GM21825 (cell line): ENCODE results near the gene PLEKHG4.

Experiments
- ATAC-seq: cut with Tn5 transposase; IDR thresholded peaks from one replicate; pipeline ENCODE4 v1.9.1; 2021; ENCODE audit warnings: mild to moderate bottlenecking, moderate library complexity; ENCODE audit not compliant: unreplicated experiment

The PLEKHG4 gene

DNA sequence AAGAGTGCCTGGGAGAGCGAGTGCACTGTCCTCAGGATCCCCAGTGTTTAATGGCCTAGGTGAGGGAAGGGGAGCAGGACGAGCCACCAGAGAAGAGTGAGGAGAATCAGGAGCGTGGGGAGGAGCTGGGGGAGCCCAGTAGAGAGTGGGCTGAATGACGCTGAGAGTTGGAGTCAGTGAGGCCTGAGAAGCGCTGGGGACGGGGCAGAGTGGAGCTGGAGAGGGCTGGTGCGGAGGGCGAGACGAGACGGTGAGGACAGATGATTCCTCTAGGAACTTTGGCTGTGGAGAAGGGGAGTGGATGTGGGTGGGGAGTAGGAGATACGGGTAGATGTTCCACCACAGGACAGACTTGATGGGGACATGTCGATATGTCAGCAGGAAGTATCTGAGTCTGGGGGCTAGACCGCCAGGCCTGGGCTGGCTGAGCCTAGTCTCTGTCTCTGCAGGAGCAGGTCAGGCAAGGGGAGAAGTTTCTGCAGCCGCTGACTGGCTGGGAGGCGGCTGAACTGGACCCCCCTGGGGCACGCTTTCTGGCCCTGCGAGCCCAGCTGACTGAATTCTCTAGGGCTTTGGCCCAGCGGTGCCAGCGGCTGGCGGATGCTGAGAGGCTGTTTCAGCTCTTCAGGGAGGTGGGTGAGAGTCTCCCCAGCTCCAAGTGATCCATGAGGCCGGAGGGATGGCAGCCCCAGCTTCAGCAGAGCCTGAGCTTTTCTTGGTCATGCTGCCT, 4.7 kb downstream of the PLEKHG4 start:
- ATAC-seq = no peak

DNA sequence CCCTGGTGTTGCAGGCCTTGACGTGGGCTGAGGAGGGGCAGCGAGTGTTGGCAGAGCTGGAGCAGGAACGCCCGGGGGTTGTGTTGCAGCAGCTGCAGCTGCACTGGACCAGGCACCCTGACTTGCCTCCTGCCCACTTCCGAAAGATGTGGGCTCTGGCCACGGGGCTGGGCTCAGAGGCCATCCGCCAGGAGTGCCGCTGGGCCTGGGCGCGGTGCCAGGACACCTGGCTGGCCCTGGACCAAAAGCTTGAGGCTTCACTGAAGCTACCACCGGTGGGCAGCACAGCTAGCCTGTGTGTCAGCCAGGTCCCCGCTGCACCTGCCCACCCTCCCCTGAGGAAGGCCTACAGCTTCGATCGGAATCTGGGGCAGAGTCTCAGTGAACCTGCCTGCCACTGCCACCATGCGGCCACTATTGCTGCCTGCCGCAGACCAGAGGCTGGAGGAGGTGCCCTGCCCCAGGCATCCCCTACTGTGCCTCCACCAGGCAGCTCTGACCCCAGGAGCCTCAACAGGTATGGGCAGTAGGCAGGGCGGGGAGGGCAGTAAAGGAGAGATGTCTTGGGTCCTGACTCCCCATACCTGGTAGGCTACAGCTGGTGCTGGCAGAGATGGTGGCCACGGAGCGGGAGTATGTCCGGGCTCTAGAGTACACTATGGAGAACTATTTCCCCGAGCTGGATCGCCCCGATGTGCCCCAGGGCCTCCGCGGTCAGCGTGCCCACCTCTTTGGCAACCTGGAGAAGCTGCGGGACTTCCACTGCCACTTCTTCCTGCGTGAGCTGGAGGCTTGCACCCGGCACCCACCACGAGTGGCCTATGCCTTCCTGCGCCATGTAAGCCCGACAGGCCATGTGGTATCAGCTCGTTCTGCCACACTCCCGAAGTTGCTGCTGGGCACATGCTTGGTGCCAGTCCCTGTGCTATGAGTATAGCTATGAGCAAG, 5.6 kb downstream of the PLEKHG4 start:
- no peak for ATAC-seq

DNA sequence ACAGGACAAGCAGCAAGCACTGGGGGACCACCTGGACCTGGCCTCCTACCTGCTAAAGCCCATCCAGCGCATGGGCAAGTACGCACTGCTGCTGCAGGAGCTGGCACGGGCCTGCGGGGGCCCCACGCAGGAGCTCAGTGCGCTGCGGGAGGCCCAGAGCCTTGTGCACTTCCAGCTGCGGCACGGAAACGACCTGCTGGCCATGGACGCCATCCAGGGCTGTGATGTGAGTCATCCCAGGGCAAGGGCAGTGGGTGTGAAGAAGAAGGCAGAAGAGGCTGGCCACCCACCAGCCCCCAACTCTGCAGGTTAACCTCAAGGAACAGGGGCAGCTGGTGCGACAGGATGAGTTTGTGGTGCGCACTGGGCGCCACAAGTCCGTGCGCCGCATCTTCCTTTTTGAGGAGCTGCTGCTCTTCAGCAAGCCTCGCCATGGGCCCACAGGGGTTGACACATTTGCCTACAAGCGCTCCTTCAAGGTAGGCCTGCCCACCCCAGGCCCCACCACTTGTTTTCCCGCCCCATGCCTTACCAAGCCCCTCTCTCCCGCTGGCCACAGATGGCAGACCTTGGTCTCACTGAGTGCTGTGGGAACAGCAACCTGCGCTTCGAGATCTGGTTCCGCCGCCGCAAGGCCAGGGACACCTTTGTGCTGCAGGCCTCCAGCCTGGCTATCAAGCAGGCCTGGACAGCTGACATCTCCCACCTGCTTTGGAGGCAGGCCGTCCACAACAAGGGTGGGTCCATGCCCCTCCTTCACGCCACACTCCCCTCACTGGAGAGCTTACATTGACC, 7.3 kb downstream of the PLEKHG4 start:
- ATAC-seq = no peak

DNA sequence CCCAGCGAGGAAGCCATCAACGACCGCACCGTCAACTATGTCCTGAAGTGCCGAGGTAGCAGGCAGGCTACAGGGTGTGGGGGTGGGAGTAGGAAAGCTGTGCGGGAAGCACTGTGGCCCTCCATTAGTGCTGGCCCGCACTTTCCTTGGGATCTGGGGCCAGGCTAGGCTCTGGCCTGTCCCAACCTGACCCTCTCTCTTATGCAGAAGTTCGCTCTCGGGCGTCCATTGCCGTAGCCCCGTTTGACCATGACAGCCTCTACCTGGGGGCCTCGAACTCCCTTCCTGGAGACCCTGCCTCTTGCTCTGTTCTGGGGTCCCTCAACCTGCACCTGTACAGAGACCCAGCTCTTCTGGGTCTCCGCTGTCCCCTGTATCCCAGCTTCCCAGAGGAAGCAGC, 8.6 kb downstream of the PLEKHG4 start:
- no peak for ATAC-seq

DNA sequence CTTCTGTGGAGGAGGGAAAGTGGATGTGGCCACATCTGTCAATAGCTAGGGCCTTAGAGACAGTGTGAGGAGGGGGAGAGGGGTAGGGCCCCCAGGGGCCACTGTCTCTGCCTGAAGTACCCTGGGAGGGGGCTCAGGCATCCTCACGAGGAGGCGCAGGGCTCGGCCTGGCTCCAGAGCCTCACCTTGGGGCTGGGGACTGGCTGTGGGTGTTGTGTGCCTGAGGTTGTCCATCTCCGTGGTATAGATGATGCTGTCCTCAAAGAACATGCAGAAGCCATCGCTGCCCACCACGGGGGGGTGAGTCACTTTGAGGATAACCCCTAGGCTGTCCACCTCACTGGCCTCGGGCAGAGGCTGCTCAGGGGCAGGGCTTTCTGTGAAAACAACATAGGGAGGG, 12.1 kb downstream of the PLEKHG4 start:
- no peak for ATAC-seq

DNA sequence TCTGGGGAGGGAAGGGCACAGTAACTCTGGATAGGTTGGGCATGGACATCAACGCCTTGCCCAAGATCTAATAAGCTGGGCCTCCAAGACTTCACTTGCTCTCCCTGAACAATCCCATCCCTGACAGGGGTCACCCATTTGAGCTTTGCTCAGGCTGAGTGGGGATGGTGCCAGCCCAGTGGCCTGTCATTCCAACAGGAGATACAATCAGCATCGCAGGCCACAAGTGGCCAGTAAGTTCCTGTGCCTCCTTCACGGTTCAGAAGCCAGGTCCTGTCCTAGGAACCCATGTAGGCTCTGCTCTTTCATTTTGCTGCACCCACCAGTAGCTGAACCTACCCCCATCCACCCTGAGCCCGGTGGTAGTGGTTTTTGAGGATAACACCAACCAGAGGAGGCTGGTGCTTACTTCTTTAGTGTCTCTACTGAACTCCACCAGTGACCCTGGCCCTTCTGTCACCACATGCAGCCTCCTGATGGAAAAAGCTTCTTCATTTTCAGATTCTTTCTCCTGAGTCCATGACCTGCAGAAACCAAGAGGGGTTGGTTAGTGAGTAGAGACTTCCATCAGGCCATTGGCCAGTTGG, 14.9 kb downstream of the PLEKHG4 start:
- no peak for ATAC-seq

DNA sequence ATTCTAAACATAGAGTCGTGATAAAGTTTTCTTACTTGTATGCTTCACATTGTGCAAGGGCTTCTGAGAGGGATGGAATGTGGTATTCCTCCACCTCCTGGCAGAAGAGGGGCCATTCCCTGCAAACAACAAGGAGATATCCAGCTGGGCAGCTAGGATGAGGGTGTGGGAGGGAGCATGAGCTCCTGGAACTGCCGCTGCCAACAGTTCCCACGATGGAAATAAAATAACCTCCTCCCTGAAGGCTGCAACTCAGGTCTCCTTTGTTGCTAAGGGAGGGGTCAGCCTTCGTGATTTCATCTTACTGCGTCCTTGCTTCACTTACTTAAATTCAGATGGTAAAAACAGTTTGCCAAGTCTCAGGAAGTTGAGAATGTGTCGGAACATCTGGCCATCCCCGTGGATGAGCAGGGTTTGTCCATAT, 15.6 kb downstream of the PLEKHG4 start:
- ATAC-seq = no peak

DNA sequence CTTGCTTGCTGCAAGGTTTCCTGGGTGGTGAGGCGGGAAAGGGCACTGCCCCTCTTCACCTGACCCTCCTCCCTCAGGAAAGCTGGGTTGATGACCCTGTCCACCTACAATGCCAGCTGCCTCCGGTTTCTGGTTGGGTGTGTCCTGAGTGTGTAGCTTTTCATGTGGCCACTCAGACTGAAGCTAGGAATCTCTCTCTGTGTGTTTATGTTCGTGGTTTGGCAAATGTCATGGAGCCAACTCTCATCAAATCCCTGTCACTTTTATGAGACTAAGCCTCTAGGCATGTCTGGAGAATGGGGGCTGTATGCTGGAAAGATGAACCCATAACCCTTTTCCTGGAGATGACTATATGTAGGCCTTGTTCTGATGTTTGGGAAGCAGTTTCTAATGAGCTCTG, 17.1 kb downstream of the PLEKHG4 start:
- no peak for ATAC-seq

DNA sequence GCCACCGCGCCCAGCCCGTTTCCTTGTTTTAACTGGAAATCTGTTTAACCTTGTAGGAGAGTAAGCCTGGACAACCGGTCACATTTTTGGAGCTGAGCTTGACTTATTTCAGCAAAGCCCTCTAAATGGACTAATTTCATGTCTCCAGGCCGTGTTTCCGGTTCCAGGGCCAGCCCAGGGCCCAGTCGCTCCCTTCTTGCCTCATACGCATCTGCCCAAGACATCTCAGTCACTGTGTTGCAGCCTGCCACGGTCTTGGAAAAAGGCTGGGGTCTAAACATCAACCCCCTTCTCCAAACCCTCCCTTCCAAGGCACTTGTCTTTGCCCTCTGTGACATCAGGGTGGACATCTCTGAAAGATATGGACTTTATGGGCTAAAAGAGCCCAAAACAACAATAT, 18.9 kb downstream of the PLEKHG4 start:
- no peak for ATAC-seq

DNA sequence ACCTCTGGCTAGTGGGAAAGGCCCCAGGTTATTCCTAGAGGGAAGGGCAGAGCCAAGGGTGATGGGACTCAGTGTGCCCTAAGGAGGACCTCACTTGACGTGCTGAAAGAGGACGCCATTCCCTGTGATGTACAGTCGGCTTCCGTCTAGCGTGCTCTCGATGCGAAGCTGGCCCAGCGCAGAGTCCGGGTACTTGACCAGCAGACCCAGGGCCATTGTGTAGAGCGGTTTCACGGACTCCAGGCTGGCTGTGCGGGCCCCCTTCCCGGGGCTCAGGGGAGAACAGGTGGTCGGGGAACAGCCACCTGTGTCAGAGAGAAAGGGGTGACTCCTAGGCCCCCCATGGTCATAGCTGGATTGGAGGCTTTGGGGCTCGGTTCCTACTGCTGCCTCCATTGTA, 19.9 kb downstream of the PLEKHG4 start:
- no peak for ATAC-seq

DNA sequence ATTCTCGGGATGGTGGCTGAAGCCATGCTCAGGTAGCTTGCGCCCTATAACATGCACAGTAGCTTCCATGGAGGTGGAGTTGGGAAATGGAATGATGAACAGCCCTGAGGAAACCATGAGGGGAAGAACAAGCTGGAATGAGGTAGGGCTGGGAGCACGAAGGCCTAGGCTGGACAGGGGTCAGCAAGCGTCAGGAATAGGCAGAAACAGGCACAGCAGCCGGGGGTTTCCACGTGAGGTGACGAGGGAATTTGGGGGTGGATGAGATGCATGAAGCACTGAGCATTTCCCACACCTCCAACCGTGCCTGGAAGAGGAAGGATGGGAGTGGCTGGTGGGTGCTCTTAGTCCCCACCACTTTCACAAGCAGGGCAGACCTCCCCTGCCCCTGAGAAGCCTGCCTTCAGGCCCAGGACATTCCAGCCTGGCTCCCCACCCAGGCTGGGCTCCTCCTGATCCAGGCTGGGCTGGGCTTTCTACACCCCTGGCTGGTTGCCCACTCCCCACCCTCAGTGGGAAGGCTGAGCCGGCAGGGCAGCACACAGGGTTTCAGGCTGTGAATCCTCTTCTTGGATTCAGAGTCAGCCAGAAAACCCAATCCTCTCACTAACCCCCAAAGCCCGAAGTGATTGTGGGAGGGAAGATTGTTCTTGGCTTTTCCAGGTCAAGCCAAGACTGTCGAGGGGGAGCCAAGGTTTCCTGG, 21.9 kb downstream of the PLEKHG4 start:
- ATAC-seq = no peak

DNA sequence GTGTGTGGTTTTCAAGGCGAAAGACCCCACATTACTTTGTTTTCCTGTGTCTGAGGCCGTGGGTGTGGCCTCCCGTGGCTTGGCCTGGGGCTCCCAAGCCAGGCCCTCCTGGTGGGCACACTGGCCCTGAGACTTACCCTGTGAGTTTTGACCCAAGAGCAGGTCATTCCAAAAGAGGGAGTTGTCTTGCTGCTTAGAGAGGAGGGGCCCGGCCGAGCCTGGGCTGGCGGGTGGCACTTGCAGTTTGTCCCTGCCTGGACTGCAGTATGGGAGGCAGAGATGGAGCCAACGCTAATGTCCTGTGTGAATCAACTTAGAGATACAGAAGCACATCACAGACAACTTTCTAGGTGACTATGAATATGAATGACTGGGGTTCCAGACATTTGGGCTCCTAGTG, 22.7 kb downstream of the PLEKHG4 start:
- ATAC-seq = no peak

DNA sequence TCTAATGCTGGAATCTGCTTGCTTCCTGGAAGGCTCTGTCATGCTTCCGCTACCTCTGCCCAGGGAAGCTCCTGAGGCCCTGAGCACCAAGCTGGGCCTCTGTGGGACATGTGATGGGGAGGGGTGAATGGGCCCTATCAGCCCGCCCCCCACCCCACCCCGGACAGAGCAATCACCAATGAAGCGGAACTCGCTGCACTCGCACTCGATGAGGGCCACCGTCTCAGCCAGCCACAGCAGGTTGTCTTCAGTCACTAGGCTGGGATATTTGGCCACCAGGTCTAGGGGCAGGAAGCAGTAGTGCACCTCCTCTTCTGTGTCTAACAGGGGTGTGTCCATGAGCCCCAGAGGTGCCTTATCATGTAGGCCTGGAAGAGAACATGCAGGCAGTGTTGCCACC, 23.6 kb downstream of the PLEKHG4 start:
- no peak for ATAC-seq

DNA sequence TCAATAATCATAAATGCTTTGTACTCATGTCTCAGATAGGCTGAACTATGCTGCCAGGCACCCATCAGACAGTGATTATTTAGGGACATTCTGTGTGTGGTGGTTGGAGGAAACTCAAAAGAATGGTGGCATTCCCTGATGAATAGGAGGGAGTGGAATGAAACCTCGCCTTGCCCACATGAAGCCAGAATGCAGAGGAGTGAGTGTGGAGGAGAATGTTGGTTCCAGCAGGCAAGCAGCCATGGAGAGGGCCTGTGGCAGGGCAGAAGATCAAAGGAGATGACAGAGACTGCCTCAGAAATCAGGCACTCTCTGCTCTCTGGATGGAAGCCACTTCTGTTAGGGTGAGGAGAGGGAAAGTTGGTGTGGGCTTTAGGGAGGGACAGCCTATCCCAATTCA, 24.7 kb downstream of the PLEKHG4 start:
- ATAC-seq = no peak

DNA sequence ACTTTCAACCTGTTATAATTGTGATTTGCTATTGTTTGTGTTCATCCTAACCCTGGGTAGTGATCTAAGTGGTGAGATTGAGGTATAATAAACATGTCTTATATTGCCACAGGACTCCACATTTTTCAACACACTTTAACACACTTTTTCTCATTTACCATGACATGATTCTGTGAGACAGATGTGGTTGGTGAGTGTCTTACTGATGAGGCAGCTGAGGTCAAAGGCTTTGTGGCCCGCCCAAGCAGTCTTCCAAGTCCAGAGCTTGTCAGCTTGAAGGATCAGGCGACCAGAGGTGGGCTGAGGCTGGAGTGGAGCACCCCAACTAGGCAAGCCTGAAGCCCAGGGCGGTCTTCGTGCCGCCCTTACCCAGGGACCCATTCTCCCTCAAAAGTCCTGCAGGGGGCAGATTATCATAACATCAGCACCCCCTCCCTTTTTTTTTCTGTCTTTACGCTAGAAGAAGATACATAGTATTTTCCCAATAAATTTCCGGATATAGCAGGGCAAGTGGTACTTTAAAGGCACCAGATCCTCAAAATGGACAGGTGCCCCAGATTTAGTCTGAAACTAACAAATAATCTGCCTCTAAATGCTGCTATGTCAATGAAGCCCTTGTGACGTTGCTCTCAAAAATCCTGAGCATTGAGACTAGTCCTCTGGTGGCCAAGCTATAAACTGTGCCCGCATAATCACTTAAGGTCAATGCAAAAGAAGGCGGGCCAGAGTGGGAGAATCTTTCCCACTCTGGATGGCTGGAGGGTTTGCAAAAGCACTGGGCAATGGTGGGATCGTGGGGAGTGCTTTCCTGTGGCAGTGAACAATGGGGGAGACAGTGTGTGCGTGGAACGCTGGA, 26.1 kb downstream of the PLEKHG4 start:
- no peak for ATAC-seq

DNA sequence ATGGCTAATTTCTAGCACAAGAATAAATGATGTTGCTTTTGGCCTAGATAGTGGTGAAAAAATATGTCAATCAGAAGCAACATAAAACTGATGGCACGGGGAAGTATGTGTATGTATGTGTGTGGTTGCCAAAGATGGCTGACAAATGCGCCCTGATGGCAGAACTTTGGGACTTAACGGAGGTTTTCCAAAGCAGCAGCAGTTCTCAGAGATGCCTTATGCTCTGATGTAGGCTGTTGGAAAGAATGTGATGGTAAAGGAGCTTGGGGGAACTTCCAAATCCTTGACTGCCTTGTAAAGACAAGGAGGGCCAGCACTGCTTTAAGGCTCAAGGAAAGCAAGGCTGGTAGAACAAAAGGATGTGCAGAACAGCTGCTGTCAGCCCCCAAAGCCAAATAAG, 31.2 kb downstream of the PLEKHG4 start:
- no peak for ATAC-seq

DNA sequence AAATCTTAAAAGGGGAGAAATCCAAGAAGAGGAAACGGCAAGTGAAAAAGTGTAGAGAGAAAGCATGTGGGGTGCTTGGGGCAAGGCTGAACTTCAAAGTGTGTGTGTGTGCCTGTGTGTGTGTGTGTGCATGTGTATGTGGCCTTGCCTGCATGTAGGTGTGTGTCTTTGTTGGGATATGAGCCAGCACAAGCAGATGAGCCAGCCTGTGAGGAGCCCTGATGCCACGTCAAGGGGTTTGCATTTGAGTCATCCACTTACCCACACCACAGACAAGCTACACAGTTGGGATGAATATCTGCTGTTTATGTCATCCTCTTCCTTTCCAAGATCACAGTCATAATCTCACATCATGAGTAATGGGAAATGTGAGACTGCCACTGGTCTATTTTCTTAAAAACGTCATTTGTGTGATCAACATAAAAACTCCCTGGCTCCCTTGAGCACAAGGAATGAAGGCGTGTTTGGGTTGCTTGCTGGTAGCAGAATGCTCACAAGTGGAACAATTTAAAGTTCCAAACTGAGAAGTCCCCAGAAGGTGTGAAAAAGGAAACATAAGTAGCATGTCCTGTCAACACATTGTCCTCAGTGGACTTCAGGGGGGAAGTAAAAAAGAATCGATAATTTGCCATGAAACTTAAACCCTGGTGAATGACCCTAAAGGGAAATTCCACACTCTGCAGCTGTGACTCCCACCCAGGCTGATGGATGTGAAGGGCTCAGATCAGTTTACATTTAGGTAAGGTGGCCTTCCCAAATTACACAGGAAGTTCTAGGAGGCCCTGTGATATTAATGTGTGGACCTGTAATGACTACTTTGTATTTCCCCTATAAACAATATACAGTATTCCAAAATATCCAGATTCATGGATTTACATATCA, 32.5 kb downstream of the PLEKHG4 start:
- peak; percentile 81 for ATAC-seq

DNA sequence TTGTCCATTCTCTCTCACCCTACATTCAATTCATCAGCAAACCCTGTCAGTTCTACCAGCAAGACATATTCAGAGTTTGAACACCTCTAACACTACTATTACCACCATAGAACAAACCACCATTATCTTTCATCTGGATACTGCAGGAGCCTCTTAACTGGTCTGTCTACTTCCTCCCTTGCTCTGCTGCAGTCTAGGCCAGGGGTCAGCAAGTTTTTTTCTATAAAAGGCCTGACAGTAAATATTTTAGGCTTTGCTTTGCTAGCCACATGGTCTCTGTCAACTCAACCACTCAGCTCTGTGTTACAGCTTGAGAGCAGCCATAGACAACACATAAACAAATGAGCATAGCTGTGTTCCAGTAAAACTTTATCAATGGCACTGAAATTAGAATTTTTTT, 33.4 kb downstream of the PLEKHG4 start:
- ATAC-seq = no peak
